A549 (cell line): Measurements from ENCODE around the gene PRDM11. TPM values are rescaled to one million over a fixed set of nuclear protein-coding genes. Genes with fewer than 3 reads are reported as not detected.

Source experiments
- ATOH8 ChIP-seq: fragments of 250-450 bp; sonication (Bioruptor Pico); IDR thresholded peaks from 2 replicates; pipeline ENCODE4 v1.5.0; 2020; ENCODE audit warnings: low read depth, mild to moderate bottlenecking, moderate library complexity
- BCL3 ChIP-seq: fragments of >200 bp; sonication (Bioruptor Twin); formaldehyde crosslinking; IDR thresholded peaks from 3 replicates; pipeline ENCODE4 v1.6.1; 2016
- CBX2 ChIP-seq: fragments of 200-600 bp; sonication (generic); IDR thresholded peaks from 2 replicates; pipeline ENCODE4 v1.6.1; 2016; ENCODE audit warnings: low read depth, mild to moderate bottlenecking, borderline replicate concordance
- CBX8 ChIP-seq: fragments of 200-600 bp; sonication (generic); IDR thresholded peaks from 2 replicates; pipeline ENCODE4 v1.6.1; 2016
- CEBPB ChIP-seq, 2 experiments: fragments of >200 bp in 1 of 2; sonication (Bioruptor Twin) in 1 of 2; formaldehyde crosslinking in 1 of 2; IDR thresholded peaks; 2 replicates each; pipeline ENCODE4 v1.6.1; 2012 to 2016
- CHD2 ChIP-seq: fragments of 150-350 bp; IDR thresholded peaks from 2 replicates; pipeline ENCODE4 v1.6.1; 2014; ENCODE audit warnings: low read length; ENCODE audit not compliant: partially characterized antibody
- CTCF ChIP-seq: fragments of >200 bp; sonication (Bioruptor Twin); formaldehyde crosslinking; IDR thresholded peaks from 3 replicates; pipeline ENCODE4 v1.5.1; 2016
- E2F6 ChIP-seq: IDR thresholded peaks from 2 replicates; pipeline ENCODE4 v1.6.1; 2012; ENCODE audit warnings: low read depth, borderline replicate concordance
- EHF ChIP-seq: fragments of 250-450 bp; sonication (Bioruptor Pico); IDR thresholded peaks from 2 replicates; pipeline ENCODE4 v1.5.0; 2020; ENCODE audit warnings: mild to moderate bottlenecking
- EHMT2 ChIP-seq: fragments of 200-600 bp; sonication (generic); IDR thresholded peaks from 2 replicates; pipeline ENCODE4 v1.6.1; 2016; ENCODE audit warnings: antibody characterized with exemption, low read depth, mild to moderate bottlenecking, moderate library complexity
- FOSL2 ChIP-seq, 2 experiments: fragments of 450-650 bp in 1 of 2; fragments of >200 bp in 1 of 2; sonication (Bioruptor Twin) in 1 of 2; formaldehyde crosslinking; IDR thresholded peaks; 2 replicates each; pipeline versions ENCODE4 v1.5.0 to v1.6.1; 2016 to 2020; ENCODE audit warnings: mild to moderate bottlenecking in 1 of 2, moderate library complexity in 1 of 2
- GATA3 ChIP-seq: IDR thresholded peaks from 2 replicates; pipeline ENCODE4 v1.6.1; 2012; ENCODE audit warnings: borderline replicate concordance
- HDAC2 ChIP-seq: fragments of 200-600 bp; sonication (generic); IDR thresholded peaks from 2 replicates; pipeline ENCODE4 v1.6.1; 2016
- HEYL ChIP-seq: fragments of 250-450 bp; sonication (Bioruptor Pico); IDR thresholded peaks from 2 replicates; pipeline ENCODE4 v1.8.0; 2021; ENCODE audit warnings: mild to moderate bottlenecking, moderate library complexity
- HOXA7 ChIP-seq: fragments of 250-450 bp; sonication (Bioruptor Pico); IDR thresholded peaks from 2 replicates; pipeline ENCODE4 v1.5.0; 2020; ENCODE audit warnings: mild to moderate bottlenecking, moderate library complexity
- HOXB13 ChIP-seq: fragments of 250-450 bp; sonication (Bioruptor Pico); IDR thresholded peaks from 2 replicates; pipeline ENCODE4 v1.5.0; 2020; ENCODE audit warnings: low read depth, mild to moderate bottlenecking, moderate library complexity
- HOXB5 ChIP-seq: fragments of 250-450 bp; sonication (Bioruptor Pico); IDR thresholded peaks from 2 replicates; pipeline ENCODE4 v1.5.0; 2020; ENCODE audit warnings: mild to moderate bottlenecking, moderate library complexity
- KDM1A ChIP-seq: fragments of 200-600 bp; sonication (generic); IDR thresholded peaks from 2 replicates; pipeline ENCODE4 v1.6.1; 2016; ENCODE audit warnings: low read depth, mild to moderate bottlenecking
- KDM5A ChIP-seq: fragments of 200-600 bp; sonication (generic); IDR thresholded peaks from 2 replicates; pipeline ENCODE4 v1.6.1; 2016; ENCODE audit warnings: antibody characterized with exemption, mild to moderate bottlenecking
- MAFK ChIP-seq: fragments of 450-650 bp; IDR thresholded peaks from 2 replicates; pipeline ENCODE4 v1.6.1; 2014; ENCODE audit not compliant: partially characterized antibody
- MAX ChIP-seq: IDR thresholded peaks from 2 replicates; pipeline ENCODE4 v1.6.1; 2012
- MAZ ChIP-seq: fragments of 150-350 bp; IDR thresholded peaks from 2 replicates; pipeline ENCODE4 v1.6.1; 2014; ENCODE audit warnings: antibody characterized with exemption, low read depth, low read length, borderline replicate concordance
- NPAS2 ChIP-seq: fragments of 250-450 bp; sonication (Bioruptor Pico); IDR thresholded peaks from 2 replicates; pipeline ENCODE4 v1.8.0; 2022; ENCODE audit warnings: mild to moderate bottlenecking, moderate library complexity, borderline replicate concordance
- NR3C1 ChIP-seq: fragments of >200 bp; sonication (Bioruptor Twin); formaldehyde crosslinking; IDR thresholded peaks from 3 replicates; pipeline ENCODE4 v1.6.1; 2017
- PBX3 ChIP-seq: IDR thresholded peaks from 2 replicates; pipeline ENCODE4 v1.6.1; 2012
- PHF8 ChIP-seq: fragments of 200-600 bp; sonication (generic); IDR thresholded peaks from 2 replicates; pipeline ENCODE4 v1.6.1; 2016; ENCODE audit warnings: low read depth, mild to moderate bottlenecking, antibody characterized with exemption, moderate library complexity, borderline replicate concordance
- POLR2A ChIP-seq: IDR thresholded peaks from 2 replicates; pipeline ENCODE4 v1.6.1; 2012; ENCODE audit warnings: mild to moderate bottlenecking, low read length
- POLR2AphosphoS2 ChIP-seq: conservative IDR thresholded peaks from 2 replicates; pipeline ENCODE4 v1.6.1; 2012; ENCODE audit warnings: low read length, improper control_type of control experiment, inconsistent platforms
- RAD21 ChIP-seq, 2 experiments: fragments of >200 bp in 1 of 2; sonication (Bioruptor Twin) in 1 of 2; formaldehyde crosslinking in 1 of 2; IDR thresholded peaks in 1 of 2; conservative IDR thresholded peaks in 1 of 2; 2 replicates in 1 of 2; 3 replicates in 1 of 2; pipeline ENCODE4 v1.6.1; 2012 to 2018; ENCODE audit warnings: inconsistent platforms in 1 of 2
- RARB ChIP-seq: fragments of 250-450 bp; sonication (Bioruptor Pico); IDR thresholded peaks from 2 replicates; pipeline ENCODE4 v1.8.0; 2021; ENCODE audit warnings: mild to moderate bottlenecking, moderate library complexity
- REST ChIP-seq: fragments of 200-600 bp; sonication (generic); IDR thresholded peaks from 2 replicates; pipeline ENCODE4 v1.6.1; 2016; ENCODE audit warnings: antibody characterized with exemption, mild to moderate bottlenecking, moderate library complexity
- RFX5 ChIP-seq: fragments of 450-650 bp; IDR thresholded peaks from 2 replicates; pipeline ENCODE4 v1.7.1; 2014; ENCODE audit warnings: antibody characterized with exemption, mild to moderate bottlenecking, moderate library complexity
- SREBF2 ChIP-seq: fragments of 450-650 bp; IDR thresholded peaks from 2 replicates; pipeline ENCODE4 v1.6.1; 2014; ENCODE audit warnings: mild to moderate bottlenecking, moderate library complexity
- TFCP2L1 ChIP-seq: fragments of 250-450 bp; sonication (Bioruptor Pico); IDR thresholded peaks from 2 replicates; pipeline ENCODE4 v1.5.0; 2021; ENCODE audit warnings: mild to moderate bottlenecking
- ZC3H11A ChIP-seq: fragments of 450-650 bp; IDR thresholded peaks from 2 replicates; pipeline ENCODE4 v1.6.1; 2014; ENCODE audit warnings: antibody characterized with exemption, mild to moderate bottlenecking
- ZNF302 ChIP-seq: fragments of 250-450 bp; sonication (Bioruptor Pico); IDR thresholded peaks from 2 replicates; pipeline ENCODE4 v1.9.0; 2021; ENCODE audit warnings: inconsistent platforms, mild to moderate bottlenecking, moderate library complexity
- ZSCAN20 ChIP-seq: fragments of 250-450 bp; sonication (Bioruptor Pico); IDR thresholded peaks from 2 replicates; pipeline ENCODE4 v1.8.0; 2022; ENCODE audit warnings: mild to moderate bottlenecking, moderate library complexity
- polyA plus RNA-seq, 4 experiments: library from polyadenylated mRNA; depleted of rRNA in 3 of 4; stranded (reverse); fragments of >200 nt; fragmentation: RNase III in 1 of 4; extraction: RNeasy Plus Mini Kit Qiagen cat#74134 plus additional on column Dnase treatment in 1 of 4; gene quantifications; 2 replicates in 3 of 4; 3 replicates in 1 of 4; pipeline ENCODE4 v1.2.3, GENCODE V29; 2011 to 2017

The PRDM11 gene
- polyA plus RNA-seq, 2 of the 4 experiments (the other 2 are of a cell fraction) = 4.3 to 5.3 TPM

GRCh38 chr11:45180848-45181192, 34.4 kb downstream of the PRDM11 start (continued):
- no peak for TF ChIP-seq ATOH8 (CRISPR knock-in tag)
- TF ChIP-seq EHF = no peak
- no peak for TF ChIP-seq HDAC2
- 0 out of 3 replicates have a peak, but pooled peaks have one; percentile 24 for TF ChIP-seq BCL3
- TF ChIP-seq KDM5A = no peak
- no peak for TF ChIP-seq CBX2
- no peak for TF ChIP-seq CEBPB (IDR thresholded peaks at IDR 0.05)
- no peak for TF ChIP-seq KDM1A
- TF ChIP-seq HOXB5 = no peak
- no peak for TF ChIP-seq ZC3H11A
- no peak for TF ChIP-seq PBX3
- TF ChIP-seq NR3C1 = no peak
- TF ChIP-seq EHMT2 = no peak
- no peak for TF ChIP-seq TFCP2L1 (CRISPR knock-in tag)
- no peak for TF ChIP-seq FOSL2 (IDR thresholded peaks at IDR 0.05)
- peak; percentile 86 for TF ChIP-seq FOSL2 (CRISPR knock-in tag; IDR thresholded peaks at IDR 0.05)
- no peak for TF ChIP-seq GATA3
- TF ChIP-seq HOXA7 (CRISPR knock-in tag) = no peak
- TF ChIP-seq RARB (CRISPR knock-in tag) = no peak
- no peak for TF ChIP-seq ZNF302 (CRISPR knock-in tag)
- TF ChIP-seq POLR2A = peak; percentile 49
- TF ChIP-seq PHF8 = no peak
- no peak for TF ChIP-seq HOXB13 (CRISPR knock-in tag)
- no peak for TF ChIP-seq SREBF2
- peak; percentile 61; the same call in 1 of the 2 replicates for TF ChIP-seq E2F6
- TF ChIP-seq MAZ = 0 out of 2 replicates have a peak, but pooled peaks have one; percentile 41
- no peak for TF ChIP-seq ZSCAN20 (CRISPR knock-in tag)
- no peak for TF ChIP-seq CHD2
- TF ChIP-seq HEYL = no peak
- no peak for TF ChIP-seq RAD21 (conservative IDR thresholded peaks at IDR 0.05 in 1 of 2, IDR thresholded peaks at IDR 0.05 in 1 of 2)
- TF ChIP-seq REST = no peak
- TF ChIP-seq MAX = peak; percentile 84
- no peak for TF ChIP-seq NPAS2 (CRISPR knock-in tag)
- TF ChIP-seq CBX8 = no peak
- no peak for TF ChIP-seq MAFK
- TF ChIP-seq RFX5 = no peak
- TF ChIP-seq CTCF = no peak
- no peak for TF ChIP-seq POLR2AphosphoS2
